Sigmoid colon (tissue), 4 donors: ENCODE data around the gene GALNT13.

Source experiments
- POLR2A ChIP-seq, 2 donors: fragments of 450-650 bp; IDR thresholded peaks; one replicate each; pipeline ENCODE4 v1.6.1; 2016; ENCODE audit warnings: antibody characterized with exemption in 2 of 2, mild to moderate bottlenecking in 2 of 2, moderate library complexity in 2 of 2
- POLR2AphosphoS5 ChIP-seq, 4 donors: sonication (generic); formaldehyde crosslinking; IDR thresholded peaks; one replicate each; pipeline ENCODE4 v1.6.1; 2017; ENCODE audit warnings: antibody characterized with exemption in 4 of 4

- TF ChIP-seq POLR2A (IDR thresholded peaks at IDR 0.05) = no peak
- TF ChIP-seq POLR2AphosphoS5 (IDR thresholded peaks at IDR 0.05) = no peak
Measured at GRCh38 chr2:154446324-154446723, 574.6 kb downstream of the GALNT13 start.
